Measurements from ENCODE around the gene DDX52.

GRCh38 chr17:37604556-37604955 lies 38.7 kb downstream of the DDX52 start:
- TF ChIP-seq CTCF (IDR thresholded peaks at IDR 0.05; ENCODE audit: low read depth, low read length, poor library complexity, severe bottlenecking) (no peak), EZH2phosphoT487 (IDR thresholded peaks at IDR 0.05; ENCODE audit: borderline replicate concordance, low read length) (no peak)
